Right atrium auricular region (tissue), 2 donors: ENCODE data around the gene HOXB5. TPM values are rescaled to one million over a fixed set of nuclear protein-coding genes. Genes with fewer than 3 reads are reported as not detected.

Experiments used
- DNase-seq: peaks from one replicate; pipeline ENCODE4 v3.0.0-alpha.2; 2019; ENCODE audit warnings: low spot score
- H3K27ac ChIP-seq, 2 donors: fragments of 200-600 bp; sonication (generic); 1 replicate in 1 of 2; 2 replicates in 1 of 2; pipeline ENCODE4 v1.5.1; 2016 to 2019
- H3K27me3 ChIP-seq, 2 donors: fragments of 200-600 bp; sonication (generic); one replicate each; pipeline versions ENCODE4 v1.5.1 to v1.6.0; 2017 to 2019
- H3K36me3 ChIP-seq: fragments of 200-600 bp; sonication (generic); one replicate; pipeline ENCODE4 v1.5.1; 2016
- H3K4me1 ChIP-seq, 2 donors: fragments of 200-600 bp; sonication (generic); one replicate each; pipeline versions ENCODE4 v1.5.1 to v1.6.0; 2017 to 2019
- H3K4me3 ChIP-seq, 2 donors: fragments of 200-600 bp; sonication (generic); 1 replicate in 1 of 2; 2 replicates in 1 of 2; pipeline ENCODE4 v1.5.1; 2017 to 2019; ENCODE audit warnings: mild to moderate bottlenecking in 1 of 2, moderate library complexity in 1 of 2
- H3K9me3 ChIP-seq, 2 donors: fragments of 200-600 bp; sonication (generic); one replicate each; pipeline ENCODE4 v1.5.1; 2019
- total RNA-seq, 2 donors: library from RNA; depleted of rRNA; stranded (reverse); fragments of >200 nt; gene quantifications; one replicate each; pipeline ENCODE4 v1.1.0, GENCODE V29; 2016
- TF ChIP-seq, protein P1 (sequence below), 2 donors: fragments of 200-600 bp; sonication (generic); IDR thresholded peaks; one replicate each; pipeline ENCODE4 v1.5.1; 2019; ENCODE audit warnings: antibody characterized with exemption in 2 of 2

Gene HOXB5
- total RNA-seq, 2 donors from 2014 or later = not detected

DNA sequence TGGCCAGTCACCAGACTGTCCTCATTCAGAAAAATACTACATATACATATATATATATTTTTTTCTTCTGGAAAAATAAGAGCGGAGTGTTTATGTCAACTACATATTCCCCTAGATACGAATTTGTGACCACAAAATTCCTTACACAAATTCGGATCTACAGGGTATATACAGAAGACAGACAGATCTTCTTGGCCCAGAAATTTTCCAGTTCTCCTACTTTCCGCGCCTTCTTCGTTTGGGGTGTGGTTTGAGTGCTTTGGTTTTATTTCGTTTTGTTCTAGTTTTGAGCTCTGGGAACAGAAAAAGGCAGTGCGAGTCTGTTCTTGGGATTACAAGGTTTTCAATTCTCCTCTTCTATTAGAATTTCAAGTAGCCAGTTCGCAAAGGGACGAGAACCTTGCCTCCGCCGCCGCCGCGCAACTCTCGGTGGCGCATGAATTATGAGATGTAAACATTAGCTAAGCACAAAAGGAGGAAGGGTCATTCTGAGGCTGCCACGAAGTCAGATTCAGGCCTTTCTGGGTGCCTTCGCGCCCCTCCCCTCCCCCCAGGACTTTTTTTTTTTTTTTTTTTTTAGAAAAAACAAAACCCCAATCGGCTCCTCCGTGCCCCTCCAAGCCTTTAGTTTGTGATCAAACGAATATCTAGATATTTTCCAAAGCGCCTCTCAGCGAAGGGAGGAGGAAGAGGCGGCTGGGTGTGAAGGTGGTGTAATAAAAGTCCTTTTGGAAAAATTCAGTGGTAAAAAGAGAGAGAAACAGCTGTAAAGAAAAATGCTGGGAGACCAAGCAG lies 13.6 kb downstream of the HOXB5 start:
- Histone ChIP-seq H3K4me1 (peaks cover 0 to 26% of the 10 kb centered on the region in 2 donors), H3K9me3 (no peaks in the 10 kb centered on the region), H3K27ac (no peak overlapping the region), H3K36me3 (no peaks in the 10 kb centered on the region), H3K27me3 (peaks cover 33 to 70% of the 10 kb centered on the region in 2 donors), H3K4me3 (no peak overlapping the region)
- DNase-seq = no peak
- TF ChIP-seq, protein P1, sequence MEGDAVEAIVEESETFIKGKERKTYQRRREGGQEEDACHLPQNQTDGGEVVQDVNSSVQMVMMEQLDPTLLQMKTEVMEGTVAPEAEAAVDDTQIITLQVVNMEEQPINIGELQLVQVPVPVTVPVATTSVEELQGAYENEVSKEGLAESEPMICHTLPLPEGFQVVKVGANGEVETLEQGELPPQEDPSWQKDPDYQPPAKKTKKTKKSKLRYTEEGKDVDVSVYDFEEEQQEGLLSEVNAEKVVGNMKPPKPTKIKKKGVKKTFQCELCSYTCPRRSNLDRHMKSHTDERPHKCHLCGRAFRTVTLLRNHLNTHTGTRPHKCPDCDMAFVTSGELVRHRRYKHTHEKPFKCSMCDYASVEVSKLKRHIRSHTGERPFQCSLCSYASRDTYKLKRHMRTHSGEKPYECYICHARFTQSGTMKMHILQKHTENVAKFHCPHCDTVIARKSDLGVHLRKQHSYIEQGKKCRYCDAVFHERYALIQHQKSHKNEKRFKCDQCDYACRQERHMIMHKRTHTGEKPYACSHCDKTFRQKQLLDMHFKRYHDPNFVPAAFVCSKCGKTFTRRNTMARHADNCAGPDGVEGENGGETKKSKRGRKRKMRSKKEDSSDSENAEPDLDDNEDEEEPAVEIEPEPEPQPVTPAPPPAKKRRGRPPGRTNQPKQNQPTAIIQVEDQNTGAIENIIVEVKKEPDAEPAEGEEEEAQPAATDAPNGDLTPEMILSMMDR (IDR thresholded peaks at IDR 0.05) = no peak

DNA sequence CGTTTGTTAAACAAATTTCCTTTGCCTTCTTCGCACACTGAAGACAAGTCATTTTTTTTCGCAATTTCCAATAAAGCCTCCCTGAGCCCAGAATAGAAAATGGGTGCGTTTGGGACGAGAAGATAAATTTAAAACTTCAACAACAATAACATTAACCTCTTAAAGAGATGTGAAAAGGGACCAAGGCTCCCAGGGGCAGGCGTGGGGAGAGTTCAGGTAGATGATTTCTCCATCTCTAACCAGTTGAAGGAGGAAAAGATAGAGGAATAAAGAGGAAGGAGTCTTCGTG lies 14.2 kb downstream of the HOXB5 start:
- no peak overlapping the region for H3K27ac ChIP-seq
- peaks cover 0 to 23% of the 10 kb centered on the region in 2 donors for H3K4me1 ChIP-seq
- no peaks in the 10 kb centered on the region for H3K9me3 ChIP-seq

DNA sequence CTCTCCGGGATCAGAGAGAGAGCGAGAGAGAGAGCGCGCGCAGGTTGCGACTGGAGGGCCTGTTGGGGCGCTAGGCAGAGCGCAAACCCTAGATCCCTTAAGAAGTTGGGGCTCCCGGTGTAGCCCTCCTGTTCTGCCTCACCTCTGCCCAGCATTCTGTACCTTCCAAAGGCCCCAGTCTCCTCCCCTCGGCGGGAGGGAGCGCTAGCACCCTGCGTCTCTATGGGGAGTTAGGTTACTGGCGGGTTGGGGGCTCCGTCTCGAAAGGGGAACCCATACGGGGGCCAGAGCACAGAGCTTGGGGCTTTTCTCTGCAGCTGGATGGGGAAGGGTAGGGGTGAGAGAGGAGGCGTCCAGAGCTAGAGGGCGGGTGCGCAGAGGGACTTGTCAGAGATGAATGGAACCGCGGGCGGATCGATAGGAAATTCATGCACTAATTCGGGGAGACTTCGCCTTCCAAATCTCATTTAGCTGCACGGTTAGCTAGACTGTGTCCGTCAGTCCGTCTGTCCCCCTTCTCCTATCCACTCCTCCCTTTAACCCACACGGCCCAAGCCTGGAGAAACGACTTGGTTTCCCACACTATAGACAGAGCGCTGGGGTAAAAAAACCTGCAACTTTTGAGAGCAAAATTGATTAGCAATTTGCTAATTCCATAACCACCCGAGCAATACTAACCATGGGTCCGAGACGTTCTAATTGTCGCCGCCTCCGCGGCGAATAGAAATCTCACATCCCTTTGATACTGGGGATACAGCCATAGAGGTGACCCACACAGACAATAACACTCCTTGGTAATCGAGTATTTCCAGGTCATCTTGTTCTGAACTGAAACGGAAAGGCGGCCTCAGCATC lies 14.7 kb downstream of the HOXB5 start:
- DNase-seq = no peak
- peaks cover 29 to 65% of the 10 kb centered on the region in 2 donors for H3K27me3 ChIP-seq
- H3K4me3 ChIP-seq = peak overlapping the region; percentile 39 to 48
- peak overlapping the region; percentile 47 to 48 for H3K27ac ChIP-seq
- no peaks in the 10 kb centered on the region for H3K36me3 ChIP-seq
- TF ChIP-seq, protein P1 (IDR thresholded peaks at IDR 0.05) = no peak
- H3K9me3 ChIP-seq = no peaks in the 10 kb centered on the region
- peaks cover 0 to 23% of the 10 kb centered on the region in 2 donors for H3K4me1 ChIP-seq

More for the DNA sequence above, 14.2 kb downstream of the HOXB5 start:
- no peak for DNase-seq
- Histone ChIP-seq H3K27me3 (peaks cover 33 to 70% of the 10 kb centered on the region in 2 donors), H3K4me3 (no peak overlapping the region), H3K36me3 (no peaks in the 10 kb centered on the region)
- TF ChIP-seq, protein P1 (IDR thresholded peaks at IDR 0.05) = no peak

DNA sequence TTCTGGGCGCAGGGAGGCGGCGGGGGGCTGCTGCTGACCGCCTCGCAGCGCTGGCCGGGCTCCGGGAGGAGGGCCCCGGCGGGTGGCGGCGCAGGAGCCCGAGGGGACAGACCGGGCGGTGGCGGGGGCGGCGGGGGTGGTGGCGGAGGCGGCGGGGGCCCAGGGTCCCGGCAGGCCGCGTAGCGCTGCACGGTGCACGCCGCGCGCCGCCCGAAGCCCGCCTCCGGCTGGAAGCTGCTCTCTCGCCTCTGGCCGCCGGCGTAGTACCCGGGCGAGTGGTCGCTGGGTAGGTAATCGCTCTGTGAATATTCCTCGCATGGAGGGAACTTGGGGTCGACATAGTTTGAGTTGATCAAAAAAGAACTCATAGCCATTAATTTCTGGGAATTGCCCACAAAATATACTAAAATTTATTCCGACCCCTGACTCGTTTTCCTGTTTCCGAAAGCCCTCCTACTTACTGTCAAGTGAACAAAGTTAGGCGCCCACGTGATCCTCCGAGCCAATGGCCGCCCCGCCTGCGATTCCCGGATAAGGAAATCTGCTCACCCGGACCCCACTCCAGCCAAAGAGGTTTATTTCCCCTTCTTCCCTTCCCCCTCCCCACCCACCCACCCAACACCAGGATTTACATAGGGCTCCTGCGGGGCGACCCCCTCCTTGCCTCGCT lies 15.5 kb downstream of the HOXB5 start, which contains the start of gene HOXB4:
HOXB4 (minus strand) TSS at position 405 of the 670 bp plus-strand sequence; CDS start at position 374, 31 bp downstream.
- H3K4me1 ChIP-seq = peaks cover 0 to 23% of the 10 kb centered on the region in 2 donors
- TF ChIP-seq, protein P1 (IDR thresholded peaks at IDR 0.05) = no peak
- peak within 1 kb of the TSS; percentile 39 to 48 for H3K4me3 ChIP-seq
- H3K9me3 ChIP-seq = no peaks in the 10 kb centered on the region
- no peaks in the 10 kb centered on the region for H3K36me3 ChIP-seq
- H3K27ac ChIP-seq = peak within 1 kb of the TSS; percentile 47 to 48
- peak; percentile 88 for DNase-seq
- H3K27me3 ChIP-seq = peaks cover 29 to 65% of the 10 kb centered on the region in 2 donors

DNA sequence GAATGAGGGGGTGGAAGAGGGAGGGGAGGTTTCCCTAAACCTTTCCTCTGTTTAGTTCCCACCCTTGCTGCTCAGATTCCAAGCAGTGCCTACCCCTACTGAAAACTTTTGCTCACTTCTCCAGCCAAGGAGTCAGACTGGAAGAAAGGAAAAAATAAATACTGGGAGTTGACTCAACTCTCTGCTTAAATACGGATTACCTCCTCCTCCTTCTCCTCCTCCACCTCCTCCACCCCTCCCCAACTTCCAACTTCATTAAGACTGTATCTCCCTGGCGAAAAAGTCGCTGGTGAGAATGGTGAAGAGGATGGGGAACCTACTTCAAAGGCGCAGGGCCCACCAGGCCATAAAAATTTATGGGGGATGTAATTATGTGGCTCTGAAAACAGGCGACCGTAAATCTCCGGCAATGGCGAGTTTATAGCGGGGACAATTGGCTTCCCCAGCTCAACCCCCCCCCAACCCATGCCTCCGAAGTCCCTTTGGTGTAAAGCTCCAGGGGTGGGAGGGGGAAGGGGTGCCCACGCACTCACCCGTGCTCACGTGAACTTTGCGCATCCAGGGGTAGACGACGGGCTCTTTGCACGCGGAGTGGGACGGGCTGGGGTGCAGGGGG lies 16.1 kb downstream of the HOXB5 start:
- H3K36me3 ChIP-seq = no peaks in the 10 kb centered on the region
- no peaks in the 10 kb centered on the region for H3K9me3 ChIP-seq
- H3K27ac ChIP-seq = peak overlapping the region in 1 of 2 donors; percentile 19
- H3K27me3 ChIP-seq = peaks cover 23 to 59% of the 10 kb centered on the region in 2 donors
- H3K4me3 ChIP-seq = peak overlapping the region; percentile 39 to 48
- H3K4me1 ChIP-seq = peaks cover 0 to 22% of the 10 kb centered on the region in 2 donors
- TF ChIP-seq, protein P1 (IDR thresholded peaks at IDR 0.05) = no peak
- DNase-seq = no peak
